HG03439 (cell line): ENCODE data around the gene C1QTNF5.

Experiments
- ATAC-seq: cut with Tn5 transposase; IDR thresholded peaks from one replicate; pipeline ENCODE4 v1.9.1; 2021; ENCODE audit warnings: mild to moderate bottlenecking, moderate library complexity; ENCODE audit not compliant: unreplicated experiment

The C1QTNF5 gene

DNA sequence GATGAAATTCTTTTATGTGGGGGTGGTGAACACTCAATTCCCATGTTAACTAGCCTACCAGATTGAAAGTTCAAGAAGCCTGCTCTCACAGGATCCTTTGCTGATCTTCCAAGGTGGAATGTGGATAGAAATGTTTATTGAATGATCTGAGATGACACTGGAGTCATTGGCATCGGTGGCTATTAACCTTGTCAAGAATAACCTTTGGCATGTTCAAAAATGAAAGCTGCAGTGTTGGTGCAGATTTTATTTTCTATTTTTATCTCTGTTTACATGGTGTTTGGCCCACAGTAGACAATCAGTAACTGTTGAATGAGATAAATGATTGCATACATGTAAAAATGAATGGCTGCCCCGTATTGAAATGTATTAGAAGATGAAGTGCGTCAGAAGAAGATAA, 42.7 kb downstream of the C1QTNF5 start:
- ATAC-seq = no peak

DNA sequence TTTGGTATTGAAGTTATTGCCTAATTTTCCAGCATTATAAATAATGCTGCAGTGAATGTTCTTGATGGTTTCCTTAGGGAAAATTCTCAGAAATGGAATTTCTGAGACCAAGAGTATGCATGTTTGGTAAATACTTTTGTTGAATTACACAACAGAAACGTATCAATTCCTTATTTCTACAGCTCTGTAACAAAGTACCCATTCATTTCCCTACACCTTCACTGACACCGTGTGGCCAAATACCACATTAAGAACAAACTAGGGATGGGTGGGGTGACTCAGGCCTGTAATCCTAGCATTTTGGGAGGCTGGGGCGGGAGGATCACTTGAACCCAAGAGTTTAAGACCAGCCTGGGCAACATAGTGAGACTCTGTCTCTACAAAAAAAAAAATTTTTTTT, 45.5 kb downstream of the C1QTNF5 start:
- ATAC-seq = no peak

DNA sequence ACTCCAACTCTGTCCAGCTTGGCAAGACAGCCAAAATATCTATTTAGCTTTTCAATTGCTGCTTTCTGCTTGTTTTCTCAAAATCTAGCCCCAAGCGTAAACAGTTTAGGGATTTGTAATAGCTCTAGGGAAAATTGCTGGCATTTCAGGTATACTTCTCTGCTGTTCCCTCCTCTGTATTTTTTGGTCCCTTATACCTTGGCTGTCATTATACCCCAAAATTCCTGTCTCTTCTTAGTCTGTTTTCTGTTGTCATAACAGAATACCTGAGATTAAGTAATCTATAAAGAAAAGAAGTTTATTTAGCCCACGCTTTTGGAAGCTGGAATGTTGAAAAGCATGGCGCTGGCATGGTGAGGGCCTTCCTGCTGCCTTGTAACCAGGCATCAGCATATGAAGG, 47.2 kb downstream of the C1QTNF5 start:
- ATAC-seq = no peak

DNA sequence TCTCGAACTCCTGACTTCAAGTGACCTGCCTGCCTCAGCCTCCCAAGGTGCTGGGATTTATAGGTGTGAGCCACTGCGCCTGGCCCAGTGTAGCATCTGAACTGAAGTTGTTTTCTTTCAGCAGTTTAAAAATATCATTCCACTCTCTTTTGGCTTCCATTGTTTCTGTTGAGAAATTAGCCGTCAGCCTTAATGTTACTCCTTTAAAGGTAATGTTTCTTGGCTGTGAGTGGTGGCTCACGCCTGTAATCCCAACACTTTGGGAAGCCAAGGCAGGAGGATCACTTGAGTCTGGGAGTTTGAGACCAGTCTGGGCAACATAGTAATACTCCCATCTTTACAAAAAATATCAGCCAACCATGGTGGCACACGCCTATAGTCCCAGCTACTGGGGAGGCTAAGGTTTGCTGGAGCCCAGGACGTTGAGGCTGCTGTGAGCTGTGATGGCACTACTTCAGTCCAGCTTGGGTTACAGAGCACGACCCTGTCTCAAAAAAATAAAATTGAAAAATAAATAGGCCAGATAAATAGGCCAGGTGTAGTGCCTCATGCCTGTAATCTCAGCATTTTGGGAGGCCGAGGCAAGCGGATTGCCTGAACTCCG, 49.7 kb downstream of the C1QTNF5 start:
- no peak for ATAC-seq
